T-helper 2 cell (primary cell): ENCODE results near the gene SLC4A8.

Source experiments
- DNase-seq, 5 experiments: peaks; one replicate each; pipeline versions ENCODE4 v3.0.0 to v3.0.0-alpha.2; 2012 to 2022
- total RNA-seq, 2 donors: gene quantifications; one replicate each; lab custom pipeline; 2026; lab: John Stamatoyannopoulos, UW

The SLC4A8 gene
- 4.4 to 5.9 reads per million in 2 donors for total RNA-seq

- peak; percentile 48 to 85 (median 65) for DNase-seq
Observed at GRCh38 chr12:51424662-51425539, at the start of gene SLC4A8. SLC4A8 (plus strand) TSS chr12:51424831; CDS start chr12:51424988, 157 bp downstream.

GRCh38 chr12:51374856-51375255 is 49.8 kb upstream of the SLC4A8 start:
- no peak for DNase-seq

- DNase-seq: no peak
Observed at GRCh38 chr12:51377099-51377984, 47.3 kb upstream of the SLC4A8 start.

DNA sequence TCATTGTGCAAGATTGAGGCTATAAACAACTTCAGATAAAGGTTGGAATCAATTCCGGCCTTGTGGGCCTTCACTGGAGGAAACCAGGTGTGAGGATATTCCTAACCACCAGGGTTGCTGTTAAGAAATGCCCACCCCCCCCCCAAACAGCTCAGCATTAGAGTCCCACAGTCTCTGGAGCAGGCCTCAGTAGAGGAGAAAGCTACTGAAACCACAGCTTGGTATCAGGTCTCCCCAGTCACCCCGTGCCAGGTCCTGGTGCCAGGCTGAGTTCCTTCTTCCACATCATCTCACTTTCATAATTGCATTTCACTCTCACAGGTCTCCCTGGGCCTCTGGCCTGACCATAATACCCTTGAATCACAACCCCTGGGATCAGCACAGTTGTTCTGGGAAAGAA is 45.9 kb upstream of the SLC4A8 start:
- no peak for DNase-seq

DNA sequence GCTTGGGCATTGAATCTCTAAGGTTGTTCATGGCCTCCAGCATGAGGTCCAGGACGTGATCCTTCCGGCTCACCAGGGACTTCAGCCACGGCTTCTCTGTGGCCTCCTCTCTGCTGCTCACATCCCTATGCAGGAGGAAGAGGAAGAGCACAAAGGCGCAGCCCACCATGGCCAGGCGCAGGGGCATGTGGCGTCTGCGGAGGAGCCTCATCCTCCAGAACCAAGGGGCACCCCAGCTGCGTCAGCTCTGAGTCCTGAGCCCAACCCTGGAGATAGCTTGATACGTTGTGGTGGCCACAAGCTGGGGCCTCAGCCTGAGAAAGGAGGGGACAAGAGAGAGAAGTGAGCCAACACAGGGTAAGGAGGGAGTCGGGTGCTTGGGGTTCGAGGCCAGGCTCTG is 45.1 kb upstream of the SLC4A8 start:
- no peak for DNase-seq

GRCh38 chr12:51381226-51382079 is 43.2 kb upstream of the SLC4A8 start:
- no peak for DNase-seq

DNA sequence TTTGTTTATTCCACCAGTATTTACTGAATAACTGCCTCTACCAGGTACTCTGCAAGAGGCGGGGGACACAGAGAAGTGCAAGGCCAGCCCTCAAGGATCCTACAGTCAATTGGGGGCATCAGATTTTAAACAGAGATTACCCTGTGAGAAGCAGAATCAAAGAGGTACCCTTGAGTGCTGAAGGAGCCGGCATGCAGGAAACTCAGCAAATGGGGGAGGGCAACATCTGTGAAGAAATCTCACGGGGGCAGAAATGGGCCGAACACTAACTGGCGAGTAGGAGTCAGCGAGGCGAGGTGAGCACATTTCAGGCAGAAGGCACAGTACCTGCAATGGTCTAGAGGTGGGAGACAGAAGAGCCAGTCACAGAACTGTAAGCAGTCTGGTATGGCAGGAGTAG is 42.5 kb upstream of the SLC4A8 start:
- no peak for DNase-seq

DNA sequence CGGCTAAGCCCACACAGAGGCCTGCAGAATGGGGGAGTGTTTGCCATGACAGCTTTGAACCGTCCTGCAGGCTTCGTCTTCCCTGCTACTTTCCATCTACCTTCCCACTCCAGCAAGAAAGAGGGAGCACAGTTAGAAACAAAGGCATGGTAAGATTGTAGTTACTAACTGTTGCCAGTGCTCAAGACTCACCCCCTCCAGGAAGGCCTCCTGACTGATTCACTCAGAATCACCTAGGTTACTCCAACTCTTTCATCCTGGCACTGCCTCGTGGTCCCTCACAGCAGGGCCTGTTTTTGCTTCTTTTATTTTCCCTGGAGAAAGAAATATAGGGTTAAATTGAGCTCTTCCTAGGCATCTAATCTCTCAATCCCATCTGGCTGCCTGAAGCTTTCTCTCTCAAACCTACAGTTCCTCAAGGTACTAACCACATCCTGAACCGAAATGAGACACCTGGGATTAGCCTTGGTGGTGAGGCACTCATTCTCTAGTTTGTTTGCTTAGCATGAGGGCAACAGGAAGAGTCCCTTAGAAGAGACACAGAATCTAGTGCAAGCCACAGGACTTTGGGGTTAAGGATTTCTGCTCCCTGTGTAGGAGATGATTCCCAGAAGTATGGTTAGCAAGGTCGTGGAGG is 41.2 kb upstream of the SLC4A8 start:
- peak in 1 of 5 experiments; percentile 30 for DNase-seq

- DNase-seq: no peak
Observed at GRCh38 chr12:51386351-51386750, 38.3 kb upstream of the SLC4A8 start.

DNA sequence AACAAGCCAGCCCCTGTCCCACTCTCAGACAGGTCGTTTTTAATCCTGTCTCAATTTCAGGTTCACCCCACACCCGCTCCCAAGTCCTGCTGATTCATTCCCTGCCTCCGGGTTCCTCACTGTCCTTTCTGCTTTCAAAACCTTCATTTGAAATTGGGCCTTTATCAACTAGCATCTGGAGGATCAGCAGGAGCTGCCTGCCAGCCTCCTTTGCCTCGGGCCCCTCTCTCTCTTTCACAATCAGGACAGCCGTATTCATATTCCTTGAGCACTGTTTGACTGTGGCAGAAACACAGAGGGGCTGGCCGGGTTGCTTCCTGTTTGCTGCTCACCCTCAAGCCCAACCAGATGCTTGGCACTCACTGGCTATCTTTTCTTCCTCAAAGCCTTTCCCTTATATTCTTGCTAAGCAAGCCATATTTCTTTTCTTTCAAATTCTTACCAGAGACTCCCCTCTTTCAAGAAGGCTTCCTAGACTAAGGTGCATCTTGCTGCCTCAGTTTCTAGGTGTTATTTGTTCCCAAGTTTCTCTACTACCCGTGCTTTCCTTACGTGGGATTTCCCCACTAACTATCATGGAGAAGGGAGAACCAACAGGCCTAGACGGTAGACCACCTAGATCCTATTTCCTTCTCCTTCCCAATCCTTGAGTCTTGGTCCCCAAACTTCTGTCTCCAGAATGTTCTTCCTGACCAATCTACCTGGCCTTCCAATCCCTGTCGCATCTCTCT is 36.4 kb upstream of the SLC4A8 start:
- DNase-seq: no peak

GRCh38 chr12:51388846-51389245 is 35.8 kb upstream of the SLC4A8 start:
- DNase-seq: no peak

GRCh38 chr12:51389302-51389999 is 35.2 kb upstream of the SLC4A8 start:
- DNase-seq: peak in 1 of 5 experiments; percentile 25

DNA sequence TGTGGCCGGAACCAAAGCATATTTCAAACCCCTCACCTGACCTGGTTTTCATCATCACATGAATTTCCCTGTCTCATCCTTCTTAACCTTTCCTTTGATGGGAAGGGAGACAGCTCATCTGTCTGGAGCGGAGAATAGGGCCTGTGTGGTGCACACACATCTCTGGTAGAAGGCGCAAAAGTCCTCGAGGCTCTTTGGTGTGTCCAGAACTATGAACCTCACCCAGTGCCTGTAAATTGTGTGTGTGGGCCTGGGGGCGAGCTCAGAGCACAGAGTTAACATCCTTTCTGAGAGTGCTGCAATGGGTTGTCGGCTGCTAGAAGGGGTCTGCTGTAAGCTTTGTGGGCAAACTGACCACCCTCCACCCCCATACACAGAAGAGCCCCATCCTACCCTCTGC is 34.2 kb upstream of the SLC4A8 start:
- DNase-seq: no peak

DNA sequence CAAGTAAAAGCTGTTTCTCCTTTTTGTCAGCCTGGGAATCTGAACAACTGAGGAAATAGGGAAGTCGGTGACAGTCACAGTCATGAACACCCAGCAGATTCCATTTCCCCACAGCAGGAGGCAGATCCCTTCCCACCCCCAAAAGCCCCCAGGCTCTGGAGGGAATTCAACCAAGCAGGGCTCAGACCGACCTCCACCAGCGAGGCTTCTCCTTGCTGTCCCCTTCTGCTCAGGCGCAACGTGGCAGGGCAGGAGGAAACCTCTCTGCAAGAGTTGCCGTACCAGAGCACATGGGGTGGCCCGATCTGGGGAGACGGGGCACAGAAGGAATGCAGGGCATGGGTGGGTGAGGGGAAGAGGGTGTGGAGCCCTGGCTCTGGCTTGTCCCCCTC is 33.7 kb upstream of the SLC4A8 start:
- peak in 1 of 5 experiments; percentile 28 for DNase-seq

DNA sequence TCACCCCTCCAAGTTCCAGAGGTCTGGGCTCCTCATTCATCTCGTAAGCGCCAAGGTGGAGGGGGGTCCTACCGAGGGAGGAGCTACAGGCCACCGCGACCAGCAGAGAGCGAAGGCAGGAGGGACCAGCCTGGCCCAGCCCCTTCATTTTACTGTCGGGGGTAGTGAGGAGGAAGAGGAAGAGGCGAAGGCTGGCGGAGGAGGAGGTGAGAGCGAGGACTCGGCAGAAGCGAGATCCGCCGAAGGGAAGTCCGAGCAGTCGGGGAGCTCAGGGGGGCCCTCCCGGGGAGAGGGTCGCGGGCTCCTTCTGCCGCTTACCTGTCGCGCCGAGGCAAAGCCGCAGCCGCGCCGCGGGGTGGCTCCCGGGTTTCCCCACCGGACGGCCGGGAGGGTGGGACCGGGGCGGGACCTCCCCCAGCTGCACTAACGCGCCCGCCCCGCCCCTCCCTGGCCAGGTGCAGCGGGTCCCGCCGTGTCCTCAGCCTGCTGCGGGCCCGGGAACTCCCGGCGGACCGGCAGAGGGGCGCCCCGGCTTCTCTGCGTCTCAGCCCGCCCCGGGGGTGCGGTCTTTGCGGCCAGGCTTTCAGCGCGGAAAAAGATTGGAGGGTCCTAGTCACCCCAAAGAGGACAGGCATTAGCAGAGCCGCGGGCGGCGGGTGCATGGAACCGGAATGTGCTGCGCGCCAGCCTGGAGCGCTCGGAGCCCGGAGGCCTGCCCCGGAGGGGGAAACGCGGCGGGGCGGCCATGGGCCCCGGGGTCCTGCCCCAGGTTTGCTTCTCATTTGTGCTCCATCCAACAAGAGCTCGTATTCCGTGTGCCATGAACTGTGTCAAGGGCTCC is 33.1 kb upstream of the SLC4A8 start, which contains the start of gene GALNT6:
TSS of gene GALNT6 (minus strand) at position 124 of the 841 bp plus-strand sequence. CDS start 11,625 bp downstream, outside the sequence.
- DNase-seq: peak; percentile 57 to 74 (median 65)

DNA sequence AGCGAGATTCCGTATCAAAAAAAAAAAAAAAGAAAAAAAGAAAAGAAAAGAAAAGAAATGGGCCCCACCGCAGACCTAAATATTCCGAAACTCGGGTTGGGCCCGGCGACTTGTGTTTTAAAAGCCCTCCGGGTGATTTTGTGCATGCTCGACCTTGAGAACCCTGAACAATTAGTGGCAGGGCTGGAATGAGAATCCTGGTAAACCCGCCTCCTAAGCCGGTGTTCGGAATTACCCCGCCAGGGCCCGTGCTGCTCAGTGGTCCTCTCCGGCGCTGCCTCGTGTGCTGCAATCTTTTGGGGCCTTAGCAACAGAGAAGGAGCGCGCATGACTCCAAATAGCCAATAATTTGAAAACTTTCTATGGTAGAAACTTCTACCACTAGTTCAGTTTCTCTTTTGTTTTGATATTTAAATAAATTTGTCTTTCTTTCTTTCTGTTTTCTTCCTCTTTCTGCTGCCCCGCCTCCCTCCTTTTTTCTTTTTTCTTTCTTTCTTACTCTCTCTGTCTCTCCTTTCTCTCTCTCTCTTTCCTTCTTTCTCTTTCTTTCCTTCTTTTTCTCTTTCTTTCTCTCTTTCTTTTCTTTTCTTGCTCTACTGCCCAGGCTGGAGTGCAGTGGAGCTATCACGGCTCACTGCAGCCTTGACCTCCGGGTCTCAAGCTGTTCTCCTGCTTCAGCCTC is 31.9 kb upstream of the SLC4A8 start:
- no peak for DNase-seq

DNA sequence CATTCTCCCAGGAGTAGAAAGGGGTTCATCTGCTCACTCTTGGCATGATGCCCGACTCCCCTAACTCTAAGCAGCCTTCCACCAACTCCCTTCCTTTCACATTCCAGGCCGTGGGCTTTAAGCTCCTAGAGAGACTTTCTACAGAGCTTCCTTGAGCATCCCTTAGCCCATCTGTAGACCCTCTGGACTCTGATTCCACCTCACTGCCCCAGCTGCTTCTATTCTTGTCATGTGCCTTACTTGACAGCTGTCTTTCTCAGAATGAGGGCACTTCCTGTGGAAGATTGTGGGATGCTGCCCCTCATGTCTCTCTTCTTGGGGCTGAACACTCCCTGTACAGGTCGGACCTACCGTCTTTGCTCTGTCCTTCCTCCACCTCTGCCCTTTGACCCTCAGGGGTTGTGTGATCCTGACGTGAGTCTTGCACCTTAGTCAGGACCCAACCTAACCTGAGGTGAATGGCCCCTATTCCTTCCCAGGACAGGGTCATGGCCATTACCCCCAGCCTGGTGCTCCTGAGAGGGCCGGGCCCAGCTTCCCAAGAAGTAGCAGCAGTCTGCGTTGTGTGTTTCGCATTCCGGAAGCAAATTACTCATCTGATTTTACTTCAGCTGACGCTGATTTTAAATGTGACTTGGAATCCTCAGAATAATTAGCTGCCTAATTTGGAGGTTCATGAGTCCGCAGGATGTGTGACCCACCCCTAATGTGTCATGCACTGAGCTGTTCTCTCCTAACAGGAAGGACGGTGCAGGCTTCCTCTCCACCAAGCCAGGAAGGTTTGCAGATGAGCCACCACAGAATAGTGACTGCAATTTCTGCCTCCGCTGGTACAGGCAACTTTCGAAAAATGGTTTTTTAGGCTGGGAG is 30.7 kb upstream of the SLC4A8 start:
- peak in 4 of 5 experiments; percentile 15 to 53 (median 30) for DNase-seq
